Transverse colon (tissue), 4 donors: ENCODE data around the gene SAMD14. TPM values are rescaled to one million over a fixed set of nuclear protein-coding genes. Genes with fewer than 3 reads are reported as not detected.

Experiments
- DNase-seq: peaks from one replicate; pipeline ENCODE4 v3.0.0-alpha.2; 2019
- H3K27ac ChIP-seq, 4 donors: fragments of 200-600 bp; sonication (generic); 2 replicates each; pipeline ENCODE4 v1.5.1; 2016 to 2018; ENCODE audit warnings: inconsistent platforms in 4 of 4
- H3K27me3 ChIP-seq: fragments of 200-600 bp; sonication (generic); 2 replicates; pipeline ENCODE4 v1.5.1; 2017; ENCODE audit warnings: inconsistent platforms
- H3K36me3 ChIP-seq, 4 donors: fragments of 200-600 bp; sonication (generic); 2 replicates each; pipeline ENCODE4 v1.5.1; 2017 to 2019; ENCODE audit warnings: inconsistent platforms in 4 of 4
- H3K4me1 ChIP-seq, 4 donors: fragments of 200-600 bp; sonication (generic); 2 replicates each; pipeline ENCODE4 v1.5.1; 2017 to 2020; ENCODE audit warnings: inconsistent platforms in 4 of 4
- H3K4me3 ChIP-seq, 4 donors: fragments of 200-600 bp; sonication (generic); 1 replicate in 1 of 4; 2 replicates in 3 of 4; pipeline versions ENCODE4 v1.5.1 to v1.6.1; 2017 to 2019; ENCODE audit warnings: inconsistent platforms in 4 of 4
- H3K9me3 ChIP-seq, 2 donors: fragments of 200-600 bp; sonication (generic); 2 replicates each; pipeline ENCODE4 v1.5.1; 2017 to 2019; ENCODE audit warnings: inconsistent platforms in 2 of 2
- EP300 ChIP-seq: sonication (generic); formaldehyde crosslinking; IDR thresholded peaks from one replicate; pipeline ENCODE4 v1.6.1; 2017; ENCODE audit warnings: antibody characterized with exemption, low read depth
- POLR2A ChIP-seq: fragments of 450-650 bp; IDR thresholded peaks from one replicate; pipeline ENCODE4 v1.6.1; 2016; ENCODE audit warnings: antibody characterized with exemption, mild to moderate bottlenecking, moderate library complexity
- POLR2AphosphoS5 ChIP-seq, 3 donors: sonication (generic); formaldehyde crosslinking; IDR thresholded peaks; one replicate each; pipeline ENCODE4 v1.6.1; 2016; ENCODE audit warnings: antibody characterized with exemption in 3 of 3
- WGBS, 2 donors: methylation state at CpG; one replicate each; pipeline ENCODE4 v1.1.5; 2018; ENCODE audit warnings: low coverage in 1 of 2; 5-methylcytosine and 5-hydroxymethylcytosine counted together
- in situ Hi-C, 4 donors: fragments of 200-750 bp; cut with MboI; loops; one replicate each; pipeline versions ENCODE4 v1.15.0 to v1.15.1; 2017; ENCODE audit warnings: low sequenced_read_pairs in 3 of 4, low pct_ligation_motif_present in 1 of 4, low pct_unique_long_range_greater_than_20kb in 1 of 4
- intact Hi-C: fragments of 100-400 bp; cut with DNase I; formaldehyde crosslinking; loops from one replicate; pipeline ENCODE4 v1.15.1; 2023; ENCODE audit warnings: low total_unique reads
- total RNA-seq, 4 donors: library from RNA; depleted of rRNA; stranded (reverse); fragments of >200 nt; gene quantifications; one replicate each; pipeline ENCODE4 v1.1.0, GENCODE V29; 2016
- TF ChIP-seq, protein P1 (sequence below), 5 experiments: fragments of 200-600 bp in 3 of 5; fragments of 450-650 bp in 2 of 5; sonication (generic) in 3 of 5; IDR thresholded peaks; 1 replicate in 2 of 5; 2 replicates in 3 of 5; pipeline ENCODE4 v1.5.1; 2016 to 2017; ENCODE audit warnings: antibody characterized with exemption in 5 of 5, inconsistent platforms in 3 of 5, mild to moderate bottlenecking in 2 of 5, moderate library complexity in 1 of 5

Gene SAMD14
- 1 to 10 TPM in 1 of 4 donors, under 1 TPM in 2, not detected in 1; 0.14 to 1.8 (median 0.32) TPM for total RNA-seq

DNA sequence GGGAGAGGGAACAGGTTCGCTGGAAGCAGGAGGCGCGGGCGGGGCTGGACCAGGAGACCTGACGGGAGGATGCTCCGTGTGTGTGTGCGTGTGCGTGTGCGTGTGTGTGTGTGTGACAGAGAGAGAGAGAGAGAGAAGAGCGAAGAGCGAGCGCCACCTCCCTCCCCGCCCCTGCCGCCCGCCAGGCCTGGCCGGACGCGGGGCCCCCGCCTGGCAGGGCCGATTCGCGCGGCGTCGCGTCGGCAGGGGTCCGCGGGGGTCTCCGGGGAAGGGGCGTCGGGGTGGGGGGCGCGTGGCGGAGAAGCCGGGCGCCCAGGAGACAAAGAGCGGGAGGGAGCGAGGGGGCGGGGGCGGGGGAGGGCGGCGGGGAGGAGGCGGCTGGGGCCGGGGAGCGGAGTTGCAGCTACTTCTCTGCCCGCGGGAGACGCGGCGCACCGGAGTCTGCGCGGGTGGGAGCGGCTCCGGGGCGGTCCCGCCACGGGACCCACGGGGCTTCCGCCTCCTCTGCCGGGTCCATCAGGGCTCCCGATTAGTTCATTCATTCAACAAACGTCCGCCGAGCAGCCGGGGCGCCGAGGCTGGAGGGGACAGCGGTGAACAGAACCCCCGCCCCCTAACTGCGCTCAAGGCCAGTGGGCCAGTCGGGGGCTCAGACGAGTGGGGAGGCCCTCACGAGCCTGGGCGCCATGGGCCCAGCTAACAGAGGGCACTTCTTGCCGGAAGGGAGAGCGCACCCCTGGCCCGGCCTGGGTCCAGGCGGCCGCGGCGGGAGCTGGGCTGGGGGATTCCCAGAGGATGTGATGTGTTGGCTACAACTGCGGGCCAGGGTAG lies at the start of gene SAMD14:
SAMD14 (minus strand) TSS at position 433 of the 831 bp plus-strand sequence. CDS start 5,201 bp downstream, outside the sequence.
- intact Hi-C loops (no loop called here), in situ Hi-C loops (no loop called here)
- peaks cover 0 to 5% (median 0%) of the 10 kb centered on the region in 4 donors for H3K36me3 ChIP-seq
- peaks cover 32% of the 10 kb centered on the region for H3K27me3 ChIP-seq
- 2% methylated on average over 29 of the region's 84 CpGs; no CpG with 5 or more reads in 1 of the 2 donors for WGBS, 2 donors
- H3K4me1 ChIP-seq, result peaks cover 10 to 47% (median 28%) of the 10 kb centered on the region in 4 donors
- TF ChIP-seq, protein P1, sequence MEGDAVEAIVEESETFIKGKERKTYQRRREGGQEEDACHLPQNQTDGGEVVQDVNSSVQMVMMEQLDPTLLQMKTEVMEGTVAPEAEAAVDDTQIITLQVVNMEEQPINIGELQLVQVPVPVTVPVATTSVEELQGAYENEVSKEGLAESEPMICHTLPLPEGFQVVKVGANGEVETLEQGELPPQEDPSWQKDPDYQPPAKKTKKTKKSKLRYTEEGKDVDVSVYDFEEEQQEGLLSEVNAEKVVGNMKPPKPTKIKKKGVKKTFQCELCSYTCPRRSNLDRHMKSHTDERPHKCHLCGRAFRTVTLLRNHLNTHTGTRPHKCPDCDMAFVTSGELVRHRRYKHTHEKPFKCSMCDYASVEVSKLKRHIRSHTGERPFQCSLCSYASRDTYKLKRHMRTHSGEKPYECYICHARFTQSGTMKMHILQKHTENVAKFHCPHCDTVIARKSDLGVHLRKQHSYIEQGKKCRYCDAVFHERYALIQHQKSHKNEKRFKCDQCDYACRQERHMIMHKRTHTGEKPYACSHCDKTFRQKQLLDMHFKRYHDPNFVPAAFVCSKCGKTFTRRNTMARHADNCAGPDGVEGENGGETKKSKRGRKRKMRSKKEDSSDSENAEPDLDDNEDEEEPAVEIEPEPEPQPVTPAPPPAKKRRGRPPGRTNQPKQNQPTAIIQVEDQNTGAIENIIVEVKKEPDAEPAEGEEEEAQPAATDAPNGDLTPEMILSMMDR (IDR thresholded peaks at IDR 0.05), result no peak
- TF ChIP-seq POLR2A (no peak), EP300 (no peak), POLR2AphosphoS5 (IDR thresholded peaks at IDR 0.05) (no peak)
- H3K4me3 ChIP-seq, result peak within 1 kb of the TSS; percentile 10 to 48 (median 34)
- no peak for DNase-seq
- H3K9me3 ChIP-seq, result no peaks in the 10 kb centered on the region
- peak within 1 kb of the TSS in 3 of 4 donors; percentile 1 to 15 (median 7) for H3K27ac ChIP-seq

DNA sequence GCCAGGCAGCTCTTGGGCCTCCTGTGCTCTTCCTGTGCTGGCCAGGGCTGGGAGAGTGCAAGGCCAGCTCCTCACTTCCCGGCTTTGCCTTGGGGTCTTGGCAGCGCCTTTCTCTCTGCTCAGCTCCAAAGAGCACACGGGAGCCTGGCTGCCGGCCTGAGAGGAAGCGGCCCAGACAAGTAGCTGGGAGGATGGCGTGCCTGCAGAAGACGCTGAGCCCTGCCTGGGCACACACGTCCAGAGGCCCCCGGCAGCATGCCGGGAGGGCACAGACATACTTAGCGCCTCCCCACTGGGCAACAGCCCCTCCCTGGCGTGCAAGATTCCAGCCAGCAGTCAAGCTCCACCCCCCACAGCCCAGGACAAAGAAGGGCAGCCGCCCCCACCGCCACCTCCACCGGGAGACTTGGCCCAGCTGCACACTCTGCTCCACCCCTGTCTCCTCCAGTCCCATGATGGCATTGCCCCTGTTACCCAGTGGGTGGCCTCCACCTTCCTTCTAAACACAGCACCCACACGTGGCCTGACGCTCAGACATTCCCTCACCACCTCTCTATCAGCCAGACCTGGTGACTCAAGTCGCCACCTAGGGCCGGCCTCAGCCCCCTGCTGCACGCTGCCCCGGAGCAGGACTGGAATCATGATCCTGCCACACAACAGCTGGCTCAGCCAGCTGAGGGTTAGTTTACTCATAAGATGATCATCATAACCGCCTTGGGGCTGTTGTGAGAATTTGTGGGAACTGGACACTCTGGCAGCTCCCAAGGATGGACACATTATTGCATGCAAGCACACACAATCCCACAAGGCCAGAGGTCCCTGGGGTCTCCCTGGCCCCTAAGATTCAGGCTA lies 48.2 kb upstream of the SAMD14 start:
- TF ChIP-seq EP300 (no peak), POLR2AphosphoS5 (IDR thresholded peaks at IDR 0.05) (peak in 2 of 3 donors; percentile 10 to 31), POLR2A (no peak)
- TF ChIP-seq, protein P1 (IDR thresholded peaks at IDR 0.05), result peak; percentile 38 to 65 (median 46)
- H3K4me3 ChIP-seq, result peak overlapping the region in 1 of 4 donors; percentile 5
- in situ Hi-C loops, result no loop called here
- H3K27ac ChIP-seq, result peak overlapping the region; percentile 67 to 87 (median 80)
- intact Hi-C loops, result no loop called here
- peak; percentile 79 for DNase-seq
- WGBS, 2 donors, result 11% methylated on average over 19 of the region's 22 CpGs; no CpG with 5 or more reads in 1 of the 2 donors
- H3K36me3 ChIP-seq, result no peaks in the 10 kb centered on the region
- no peaks in the 10 kb centered on the region for H3K27me3 ChIP-seq
- H3K4me1 ChIP-seq, result peaks cover 24 to 33% (median 28%) of the 10 kb centered on the region in 4 donors
- H3K9me3 ChIP-seq, result no peaks in the 10 kb centered on the region

DNA sequence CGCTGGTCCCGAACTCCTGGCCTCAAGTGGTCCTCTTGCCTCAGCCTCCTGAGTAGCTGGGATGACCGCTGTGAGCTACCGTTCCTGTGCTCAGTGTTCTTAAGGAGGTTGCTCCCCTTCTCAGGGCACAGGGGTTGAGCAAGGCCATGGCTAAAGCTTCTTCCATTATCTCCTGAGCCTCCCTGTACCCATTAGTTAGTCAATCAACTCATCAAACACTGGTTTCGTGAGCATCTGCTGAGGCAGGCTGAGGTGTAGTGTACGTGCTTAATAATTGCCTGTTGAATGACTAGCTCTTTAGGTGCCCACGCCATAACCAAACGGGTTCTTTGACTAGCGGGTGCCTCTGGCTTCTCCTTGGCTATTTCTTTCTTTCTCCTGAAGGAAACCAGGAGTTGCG lies 47.5 kb upstream of the SAMD14 start:
- no peaks in the 10 kb centered on the region for H3K27me3 ChIP-seq
- H3K4me1 ChIP-seq, result peaks cover 24 to 33% (median 28%) of the 10 kb centered on the region in 4 donors
- H3K36me3 ChIP-seq, result no peaks in the 10 kb centered on the region
- no peaks in the 10 kb centered on the region for H3K9me3 ChIP-seq
- no peak for TF ChIP-seq POLR2AphosphoS5 (IDR thresholded peaks at IDR 0.05)
- TF ChIP-seq, protein P1 (IDR thresholded peaks at IDR 0.05), result no peak
- TF ChIP-seq POLR2A, result no peak
- no peak for TF ChIP-seq EP300
- intact Hi-C loops (no loop called here), in situ Hi-C loops (no loop called here)
- H3K27ac ChIP-seq, result peak overlapping the region; percentile 67 to 87 (median 80)
- 87% methylated on average over 10 of the region's 10 CpGs; no CpG with 5 or more reads in 1 of the 2 donors for WGBS, 2 donors
- no peak overlapping the region for H3K4me3 ChIP-seq
- DNase-seq, result no peak
